SK-N-MC (cell line): ENCODE results near the gene PDE4B.

ENCODE experiments used
- DNase-seq: peaks from one replicate; pipeline ENCODE4 v3.0.0-alpha.2; 2011; ENCODE audit warnings: low read depth, low spot score
- H3K27ac ChIP-seq: fragments of 200-600 bp; sonication (generic); 2 replicates; pipeline ENCODE4 v1.5.1; 2016; ENCODE audit warnings: mixed run types
- H3K36me3 ChIP-seq: fragments of 200-600 bp; sonication (generic); 2 replicates; pipeline ENCODE4 v1.6.1; 2017; ENCODE audit warnings: antibody characterized with exemption, low read length, mixed read lengths; ENCODE audit not compliant: insufficient read depth
- H3K4me3 ChIP-seq: fragments of 200-600 bp; sonication (generic); 2 replicates; pipeline ENCODE4 v1.5.1; 2016
- H3K9ac ChIP-seq: fragments of 200-600 bp; sonication (generic); 2 replicates; pipeline ENCODE4 v1.8.0; 2017; ENCODE audit warnings: mixed run types, mixed read lengths; ENCODE audit not compliant: insufficient read length
- H3K9me3 ChIP-seq: fragments of 200-600 bp; sonication (generic); 2 replicates; pipeline ENCODE4 v1.6.1; 2017; ENCODE audit warnings: low read depth, mild to moderate bottlenecking, antibody characterized with exemption, low read length, moderate library complexity, mixed read lengths
- EZH2 ChIP-seq: fragments of 200-600 bp; sonication (generic); IDR thresholded peaks from one replicate; pipeline ENCODE4 v1.6.1; 2017; ENCODE audit warnings: antibody characterized with exemption
- FOXP2 ChIP-seq: optimal IDR thresholded peaks from 2 replicates; pipeline ENCODE3; 2011; ENCODE audit warnings: mild to moderate bottlenecking, moderate library complexity; ENCODE audit not compliant: insufficient read depth; ENCODE audit errors: extremely low read length, control extremely low read depth
- POLR2AphosphoS5 ChIP-seq: IDR thresholded peaks from 2 replicates; pipeline ENCODE4 v1.6.1; 2012; ENCODE audit warnings: mild to moderate bottlenecking, low read depth, low read length, borderline replicate concordance

The PDE4B gene

GRCh38 chr1:66305927-66306326, 513.2 kb downstream of the PDE4B start:
- H3K9me3 ChIP-seq: no peaks in the 10 kb centered on the region
- no peak overlapping the region for H3K9ac ChIP-seq
- no peak for TF ChIP-seq EZH2
- H3K4me3 ChIP-seq: no peak overlapping the region
- H3K27ac ChIP-seq: no peak overlapping the region
- DNase-seq: no peak
- no peaks in the 10 kb centered on the region for H3K36me3 ChIP-seq

GRCh38 chr1:66309006-66309741, 516.5 kb downstream of the PDE4B start:
- TF ChIP-seq POLR2AphosphoS5 (no peak), FOXP2 (no peak), EZH2 (no peak)
- no peak overlapping the region for H3K4me3 ChIP-seq
- H3K9me3 ChIP-seq: no peaks in the 10 kb centered on the region
- H3K36me3 ChIP-seq: no peaks in the 10 kb centered on the region
- H3K27ac ChIP-seq: no peak overlapping the region
- no peak overlapping the region for H3K9ac ChIP-seq
- no peak for DNase-seq

- H3K27ac ChIP-seq: no peak overlapping the region
- no peaks in the 10 kb centered on the region for H3K9me3 ChIP-seq
- no peak overlapping the region for H3K4me3 ChIP-seq
- no peak for TF ChIP-seq FOXP2
- TF ChIP-seq POLR2AphosphoS5: no peak
- no peak for TF ChIP-seq EZH2
- H3K9ac ChIP-seq: no peak overlapping the region
- DNase-seq: no peak
- no peaks in the 10 kb centered on the region for H3K36me3 ChIP-seq
Measured at GRCh38 chr1:66311092-66311491, 518.4 kb downstream of the PDE4B start.

- Histone ChIP-seq H3K36me3 (no peaks in the 10 kb centered on the region), H3K9ac (no peak overlapping the region), H3K4me3 (no peak overlapping the region), H3K9me3 (no peaks in the 10 kb centered on the region), H3K27ac (no peak overlapping the region)
- DNase-seq: no peak
- TF ChIP-seq FOXP2 (no peak), EZH2 (no peak), POLR2AphosphoS5 (no peak)
Measured at GRCh38 chr1:66311628-66312027, 518.9 kb downstream of the PDE4B start.

GRCh38 chr1:66312271-66312990, 519.7 kb downstream of the PDE4B start:
- H3K9me3 ChIP-seq: no peaks in the 10 kb centered on the region
- no peak overlapping the region for H3K27ac ChIP-seq
- DNase-seq: no peak
- no peak overlapping the region for H3K4me3 ChIP-seq
- no peaks in the 10 kb centered on the region for H3K36me3 ChIP-seq
- no peak for TF ChIP-seq EZH2
- TF ChIP-seq FOXP2: no peak
- no peak for TF ChIP-seq POLR2AphosphoS5
- H3K9ac ChIP-seq: no peak overlapping the region

GRCh38 chr1:66313429-66313828, 520.7 kb downstream of the PDE4B start:
- H3K4me3 ChIP-seq: peak overlapping the region; percentile 8; the same call in 1 of the 2 replicates
- H3K9ac ChIP-seq: no peak overlapping the region
- no peaks in the 10 kb centered on the region for H3K9me3 ChIP-seq
- no peak for TF ChIP-seq POLR2AphosphoS5
- TF ChIP-seq FOXP2: no peak
- no peak for TF ChIP-seq EZH2
- DNase-seq: peak; percentile 65
- H3K27ac ChIP-seq: peak overlapping the region; percentile 26; the same call in 1 of the 2 replicates
- no peaks in the 10 kb centered on the region for H3K36me3 ChIP-seq

GRCh38 chr1:66315671-66316070, 523.0 kb downstream of the PDE4B start:
- Histone ChIP-seq H3K9me3 (no peaks in the 10 kb centered on the region), H3K36me3 (no peaks in the 10 kb centered on the region), H3K4me3 (no peak overlapping the region), H3K27ac (no peak overlapping the region), H3K9ac (no peak overlapping the region)
- DNase-seq: no peak
- TF ChIP-seq FOXP2 (no peak), POLR2AphosphoS5 (no peak), EZH2 (no peak)

- Histone ChIP-seq H3K9me3 (no peaks in the 10 kb centered on the region), H3K27ac (no peak overlapping the region), H3K36me3 (no peaks in the 10 kb centered on the region), H3K4me3 (no peak overlapping the region), H3K9ac (no peak overlapping the region)
- DNase-seq: no peak
- no peak for TF ChIP-seq POLR2AphosphoS5
- no peak for TF ChIP-seq EZH2
- TF ChIP-seq FOXP2: no peak
Measured at GRCh38 chr1:66316464-66317247, 524.0 kb downstream of the PDE4B start.
